AG09319 (cell line): ENCODE results near the gene SAP130.

Experiments
- DNase-seq: peaks from one replicate; pipeline ENCODE4 v3.0.0-alpha.2; 2010; ENCODE audit warnings: low read depth; ENCODE audit errors: extremely low read depth
- TF ChIP-seq, protein P1 (sequence below): IDR thresholded peaks from 2 replicates; pipeline ENCODE4 v1.5.1; 2011; ENCODE audit warnings: low read depth, mild to moderate bottlenecking, inconsistent platforms, low read length, moderate library complexity

Gene SAP130

DNA sequence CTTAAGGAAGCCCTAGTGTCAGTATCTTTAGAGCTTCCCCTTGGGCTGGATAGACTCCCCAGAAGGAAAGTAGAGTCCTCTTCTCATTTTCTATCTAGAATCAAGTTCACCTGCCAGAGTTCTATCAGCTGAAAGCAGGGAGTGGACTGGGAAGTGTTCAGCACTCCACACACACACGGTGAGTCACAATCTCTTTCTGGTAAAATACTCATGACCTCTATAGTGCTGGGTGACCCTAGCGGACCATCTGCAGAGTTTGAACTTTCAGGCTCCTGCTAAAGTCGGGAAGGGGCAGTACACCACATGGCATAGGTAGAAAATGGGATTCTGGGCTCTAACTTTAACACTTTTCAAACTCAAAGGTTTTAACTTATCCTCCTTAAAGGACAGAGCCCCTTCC is 43.3 kb downstream of the SAP130 start:
- no peak for DNase-seq
- TF ChIP-seq, protein P1, sequence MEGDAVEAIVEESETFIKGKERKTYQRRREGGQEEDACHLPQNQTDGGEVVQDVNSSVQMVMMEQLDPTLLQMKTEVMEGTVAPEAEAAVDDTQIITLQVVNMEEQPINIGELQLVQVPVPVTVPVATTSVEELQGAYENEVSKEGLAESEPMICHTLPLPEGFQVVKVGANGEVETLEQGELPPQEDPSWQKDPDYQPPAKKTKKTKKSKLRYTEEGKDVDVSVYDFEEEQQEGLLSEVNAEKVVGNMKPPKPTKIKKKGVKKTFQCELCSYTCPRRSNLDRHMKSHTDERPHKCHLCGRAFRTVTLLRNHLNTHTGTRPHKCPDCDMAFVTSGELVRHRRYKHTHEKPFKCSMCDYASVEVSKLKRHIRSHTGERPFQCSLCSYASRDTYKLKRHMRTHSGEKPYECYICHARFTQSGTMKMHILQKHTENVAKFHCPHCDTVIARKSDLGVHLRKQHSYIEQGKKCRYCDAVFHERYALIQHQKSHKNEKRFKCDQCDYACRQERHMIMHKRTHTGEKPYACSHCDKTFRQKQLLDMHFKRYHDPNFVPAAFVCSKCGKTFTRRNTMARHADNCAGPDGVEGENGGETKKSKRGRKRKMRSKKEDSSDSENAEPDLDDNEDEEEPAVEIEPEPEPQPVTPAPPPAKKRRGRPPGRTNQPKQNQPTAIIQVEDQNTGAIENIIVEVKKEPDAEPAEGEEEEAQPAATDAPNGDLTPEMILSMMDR = no peak

DNA sequence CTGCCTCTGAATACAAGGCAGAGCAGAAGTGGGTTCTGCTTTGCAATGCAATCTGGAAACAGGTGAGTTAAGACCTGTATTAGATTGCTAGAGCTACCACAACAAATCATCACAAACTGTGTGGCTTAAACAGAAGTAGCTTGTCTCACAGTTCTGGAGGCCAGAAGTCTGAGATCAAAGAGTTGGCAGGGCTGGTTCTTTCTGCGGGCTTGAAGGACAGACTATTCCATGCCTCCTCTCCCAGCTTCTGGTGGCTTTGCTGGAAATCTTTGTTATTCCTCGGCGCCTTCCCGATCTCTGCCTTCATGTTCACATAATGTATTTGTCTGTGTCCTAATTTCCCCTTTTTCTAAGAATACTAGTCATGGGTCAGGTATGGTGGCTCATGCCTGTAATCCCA is 58.4 kb downstream of the SAP130 start:
- TF ChIP-seq, protein P1 = no peak
- DNase-seq = no peak

DNA sequence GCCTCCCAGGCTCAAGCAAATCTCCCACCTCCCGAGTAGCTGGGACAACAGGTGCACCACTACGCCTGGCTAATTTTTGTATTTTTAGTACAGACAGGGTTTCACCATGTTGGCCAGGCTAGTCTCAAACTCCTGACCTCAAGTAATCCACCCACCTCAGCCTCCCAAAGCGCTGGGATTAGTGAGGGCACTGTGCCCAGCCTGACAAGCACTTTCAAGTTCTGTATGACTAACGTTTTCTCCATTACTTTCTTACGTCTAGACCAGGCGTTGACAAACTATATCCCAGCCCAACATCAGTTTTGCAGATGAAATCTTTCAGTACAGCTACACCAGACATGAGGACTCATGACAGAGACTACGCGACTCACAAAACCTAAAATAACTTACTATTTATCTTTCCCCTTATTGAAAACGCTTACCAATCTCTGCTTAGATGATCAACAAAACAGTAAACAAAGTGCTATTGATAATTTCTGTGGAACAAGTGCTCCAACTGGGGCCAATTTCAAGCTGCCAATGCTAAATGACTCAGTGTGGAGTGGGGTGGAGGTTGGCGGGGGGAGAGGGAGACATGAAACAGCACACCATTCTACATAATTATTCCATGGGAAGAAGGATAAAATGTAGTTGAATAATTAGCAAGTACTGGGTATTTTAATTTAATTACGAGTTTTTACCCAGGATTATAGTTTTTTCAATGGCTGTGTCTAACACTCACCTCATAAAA is 59.1 kb downstream of the SAP130 start:
- DNase-seq = no peak
- TF ChIP-seq, protein P1 = no peak

DNA sequence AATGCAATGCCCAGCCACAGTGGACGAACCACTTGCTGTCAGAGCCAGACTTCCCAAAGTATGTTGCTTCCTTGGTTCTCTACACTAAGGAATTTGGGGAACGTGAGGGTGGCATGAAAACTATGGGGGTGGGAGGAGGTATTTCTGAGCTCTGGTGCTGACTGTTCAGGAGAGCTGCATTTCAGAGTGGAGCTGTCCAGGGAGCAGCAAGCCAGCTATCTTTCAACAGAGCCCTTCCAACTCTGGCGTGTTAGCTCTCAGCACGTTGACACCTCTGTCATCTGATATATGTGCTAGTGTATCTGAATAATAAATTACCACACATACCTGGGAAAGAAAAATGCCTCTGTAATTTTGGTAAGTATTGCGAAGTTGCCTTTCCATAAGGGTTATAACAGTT is 66.1 kb downstream of the SAP130 start:
- no peak for DNase-seq
- TF ChIP-seq, protein P1 = no peak

DNA sequence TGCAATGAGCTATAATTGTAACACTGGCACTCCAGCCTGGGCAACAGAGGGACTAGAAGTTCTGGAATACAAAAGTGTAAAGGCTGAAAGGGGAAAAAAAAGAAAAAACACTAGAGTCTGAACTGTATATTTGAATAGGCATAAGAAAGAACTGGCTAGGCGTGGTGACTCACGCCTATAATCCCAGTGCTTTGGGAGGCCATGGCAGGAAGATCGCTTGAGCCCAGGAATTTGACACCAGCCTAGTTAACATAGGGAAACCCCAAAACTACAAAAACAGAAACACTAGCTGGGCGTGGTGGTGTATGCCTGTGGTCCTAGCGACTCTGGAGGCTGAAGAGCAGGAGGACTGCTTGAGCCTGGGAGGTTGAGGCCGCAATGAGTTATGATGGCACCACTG is 70.6 kb downstream of the SAP130 start:
- TF ChIP-seq, protein P1 = no peak
- DNase-seq = no peak

DNA sequence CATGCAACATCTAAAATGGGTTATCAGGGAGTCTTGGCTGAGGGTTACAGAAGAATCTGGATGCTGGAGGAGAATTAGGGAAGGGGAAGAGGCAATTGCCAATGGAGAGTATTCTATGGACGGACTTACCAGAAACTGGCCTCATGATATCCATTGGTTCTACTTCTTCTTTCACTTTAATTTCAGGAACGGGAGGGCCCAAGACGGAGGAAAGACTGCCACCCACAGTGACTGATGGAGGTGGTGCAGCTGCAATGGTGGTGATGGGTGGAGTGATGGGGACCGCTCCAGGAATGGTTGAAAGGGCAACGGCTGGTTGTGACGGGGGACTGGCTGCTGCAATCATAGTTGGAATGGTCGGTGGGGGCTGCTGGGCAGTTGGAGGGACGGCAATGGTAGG is 73.0 kb downstream of the SAP130 start:
- TF ChIP-seq, protein P1 = no peak
- no peak for DNase-seq

DNA sequence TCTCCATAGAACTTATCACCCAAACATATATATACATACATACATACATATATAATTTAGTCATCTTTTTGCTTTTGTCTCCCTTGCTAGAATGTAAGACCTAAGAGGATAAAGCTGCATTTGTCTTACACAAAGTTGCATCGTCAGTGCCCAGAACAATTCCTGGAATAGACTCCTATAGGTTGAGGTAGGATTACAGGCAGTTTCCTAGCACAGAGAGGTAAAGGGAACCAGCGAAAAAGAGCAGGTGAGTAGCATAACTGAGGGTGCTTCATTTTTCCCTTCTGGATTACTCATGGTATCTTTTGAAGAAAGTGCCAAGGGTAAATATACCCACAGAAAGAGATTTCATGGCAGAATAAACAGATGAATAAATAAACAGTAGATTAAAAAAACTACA is 74.0 kb downstream of the SAP130 start:
- TF ChIP-seq, protein P1 = no peak
- no peak for DNase-seq
